Measurements from ENCODE around the gene TP53TG3F.
"Not testable (repeated sequence)": the region's sequence is repeated elsewhere in the genome, so short reads cannot be mapped to it uniquely, and the experiment has no call there.

The TP53TG3F gene, protein sequence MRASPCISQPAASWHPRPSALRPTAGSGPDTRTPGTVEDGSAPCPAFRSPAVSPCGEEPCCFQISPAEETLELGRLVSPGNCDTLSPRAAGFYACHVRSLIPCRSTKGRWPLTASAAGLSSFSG

DNA sequence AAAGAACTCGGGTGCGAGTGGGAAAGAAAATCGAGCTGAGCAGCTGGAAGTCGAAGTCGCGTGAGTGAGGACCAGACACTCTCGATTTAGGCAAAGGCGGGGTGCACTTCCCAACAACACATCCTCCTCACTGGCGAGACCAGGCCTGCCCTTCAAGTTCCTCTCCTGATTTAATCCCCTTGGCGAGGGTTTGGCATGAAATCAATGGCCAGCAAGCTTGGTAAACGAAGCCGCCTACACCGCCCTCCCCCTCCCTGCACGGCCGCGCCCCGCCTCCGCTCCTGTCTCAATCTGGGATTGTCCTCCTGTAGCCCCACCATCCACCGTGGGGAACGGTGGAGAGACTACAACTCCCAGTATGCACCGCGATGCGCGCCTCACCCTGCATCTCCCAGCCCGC is at the start of gene TP53TG3F:
Gene TP53TG3F (plus strand): TSS at position 301 of the 400 bp plus-strand sequence. CDS start 68 bp downstream, at position 369.
- DNase-seq (ENCODE audit: low spot score), result not testable (repeated sequence)

GRCh38 chr16:33491611-33492010 is 32.2 kb downstream of the TP53TG3F start:
- DNase-seq (ENCODE audit: low spot score), result not testable (repeated sequence)

DNA sequence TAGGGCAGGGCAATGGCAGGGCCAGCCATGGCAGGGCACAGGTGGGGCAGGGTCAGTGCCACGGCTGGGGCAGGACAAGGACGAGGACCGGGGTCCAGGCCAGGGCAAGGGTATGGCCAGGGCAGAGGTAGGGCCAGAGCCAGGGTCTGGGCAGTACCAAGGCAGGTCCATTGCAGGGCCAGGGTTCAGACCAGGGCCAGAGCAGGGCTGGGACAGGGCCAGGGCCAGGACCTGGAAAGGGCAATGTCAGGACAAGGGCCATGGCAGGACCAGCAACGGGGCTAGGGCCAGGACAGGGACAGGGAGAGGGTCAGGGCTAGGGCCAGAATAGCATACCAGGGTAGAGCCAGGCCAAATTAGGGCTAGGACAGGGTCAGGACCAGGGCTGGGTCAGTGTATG is 47.8 kb downstream of the TP53TG3F start:
- not testable (repeated sequence) for DNase-seq (ENCODE audit: low spot score)

DNA sequence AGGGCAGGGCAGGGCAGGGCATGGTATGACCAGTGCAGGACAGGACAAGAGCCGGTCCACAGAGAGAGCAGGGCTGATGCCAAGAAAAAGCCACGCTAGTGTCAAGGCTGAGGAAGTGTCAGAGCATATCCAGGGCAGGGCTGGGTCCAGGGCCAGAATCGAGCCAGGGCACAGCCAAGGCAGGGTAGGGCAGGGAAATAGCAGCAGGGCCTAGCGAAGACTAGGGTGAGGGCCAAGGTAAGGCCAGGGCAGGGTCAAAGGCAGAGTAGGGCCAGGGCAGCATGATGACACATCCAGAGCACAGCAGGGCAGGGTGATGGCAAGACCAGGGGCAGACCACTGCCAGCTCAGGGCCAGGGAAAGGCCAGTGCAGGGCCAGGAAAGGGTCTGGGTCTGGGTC is 49.7 kb downstream of the TP53TG3F start:
- DNase-seq (ENCODE audit: low spot score), result not testable (repeated sequence)

GRCh38 chr16:33509906-33510305 is 50.5 kb downstream of the TP53TG3F start:
- DNase-seq (ENCODE audit: low spot score), result not testable (repeated sequence)
